ENCODE data around the gene PRCC.

Gene PRCC

GRCh38 chr1:156845953-156846545 is 78.7 kb downstream of the PRCC start:
- DNase-seq = no peak

GRCh38 chr1:156846643-156847042 is 79.3 kb downstream of the PRCC start:
- no peak for DNase-seq

- DNase-seq = no peak
These were observed 80.5 kb downstream of the PRCC start for GRCh38 chr1:156847591-156848460.

GRCh38 chr1:156848461-156849150 is 81.3 kb downstream of the PRCC start:
- no peak for DNase-seq

GRCh38 chr1:156849151-156849496 is 81.8 kb downstream of the PRCC start:
- DNase-seq = no peak

Measured in suppressor macrophage treated with lipopolysaccharide for 4 hours (primary cell).